HepG2 (cell line): ENCODE data around the gene DDR1. TPM values are rescaled to one million over a fixed set of nuclear protein-coding genes. Genes with fewer than 3 reads are reported as not detected.

Experiments
- ATAC-seq: fragments of 200-7000 bp; cut with Tn5 transposase; 3 replicates; pipeline ENCODE4 v1.9.1; 2020; ENCODE audit warnings: mild to moderate bottlenecking, moderate library complexity
- BruUV-seq: library from RNA; stranded (reverse); fragments of 400-500 nt; replicated peaks from 2 replicates; lab custom pipeline; 2021; lab: Mats Ljungman, UMichigan
- CTCF ChIA-PET: fragments of 300-600 bp; formaldehyde crosslinking; extraction: SDS; loops from one replicate; lab custom pipeline; 2021; ENCODE audit warnings: low total read pairs, inconsistent platforms, low intra/inter-chr PET ratio; lab: Yijun Ruan, JAX
- POLR2A ChIA-PET: fragments of 350-600 bp; sonication (Branson Sonifier 250); formaldehyde crosslinking; loops from one replicate; lab custom pipeline; 2020; ENCODE audit warnings: antibody characterized with exemption, inconsistent platforms; lab: Yijun Ruan, JAX
- DNase-seq: peaks from one replicate; pipeline ENCODE4 v3.0.0-alpha.2; 2015; ENCODE audit warnings: low spot score
- FAIRE-seq: peaks from 3 replicates; lab custom pipeline; 2011; peaks lifted over from hg19 to GRCh38; lab: Jason Lieb, UNC
- H2AFZ ChIP-seq: one replicate; pipeline ENCODE4 v1.6.1; 2011; ENCODE audit warnings: low read length, inconsistent platforms
- H3K27ac ChIP-seq: fragments of 300-600 bp; 3 replicates; pipeline ENCODE4 v1.8.0; 2011; ENCODE audit warnings: mixed run types, mild to moderate bottlenecking, mixed read lengths, low read length, inconsistent platforms; ENCODE audit not compliant: insufficient read depth; ENCODE audit errors: extremely low read length
- H3K27me3 ChIP-seq, 2 experiments: fragments of 200-600 bp in 1 of 2; 2 replicates in 1 of 2; 3 replicates in 1 of 2; pipeline versions ENCODE4 v1.6.0 to v1.8.0; 2011; ENCODE audit warnings: low read length in 2 of 2, mild to moderate bottlenecking in 2 of 2, moderate library complexity in 2 of 2, inconsistent platforms in 1 of 2; ENCODE audit not compliant: insufficient read depth in 2 of 2, control insufficient read depth in 1 of 2
- H3K36me3 ChIP-seq, 2 experiments: fragments of 200-600 bp in 1 of 2; replicated peaks in 1 of 2; 2 replicates in 1 of 2; 3 replicates in 1 of 2; pipeline versions ENCODE4 v1.5.1 to v1.8.0; 2011; ENCODE audit warnings: low read length in 2 of 2, inconsistent platforms in 1 of 2; ENCODE audit not compliant: insufficient read depth in 2 of 2, control insufficient read depth in 1 of 2
- H3K4me1 ChIP-seq: 2 replicates; pipeline ENCODE4 v1.5.1; 2012; ENCODE audit warnings: low read length, inconsistent platforms; ENCODE audit not compliant: insufficient read depth
- H3K4me2 ChIP-seq: 2 replicates; pipeline ENCODE4 v1.6.0; 2011; ENCODE audit warnings: low read depth, low read length, inconsistent platforms
- H3K4me3 ChIP-seq, 3 experiments: fragments of 200-600 bp in 1 of 3; sonication (generic), shearing (Covaris generic) in 1 of 3; replicated peaks in 1 of 3; 2 replicates each; pipeline ENCODE4 v1.5.1; 2011 to 2016; ENCODE audit warnings: low read length in 3 of 3, inconsistent platforms in 2 of 3, low read depth in 2 of 3, mild to moderate bottlenecking in 2 of 3, control low read depth in 1 of 3, mixed read lengths in 1 of 3; ENCODE audit not compliant: insufficient read depth in 1 of 3
- H3K79me2 ChIP-seq: one replicate; pipeline ENCODE4 v1.6.1; 2011; ENCODE audit warnings: low read length, inconsistent platforms; ENCODE audit not compliant: insufficient read depth
- H3K9ac ChIP-seq: 2 replicates; pipeline ENCODE4 v1.6.0; 2011; ENCODE audit warnings: mild to moderate bottlenecking, low read depth, low read length, inconsistent platforms; ENCODE audit not compliant: insufficient read depth
- H3K9me3 ChIP-seq: 2 replicates; pipeline ENCODE4 v1.5.1; 2012; ENCODE audit warnings: mild to moderate bottlenecking, low read length
- H4K20me1 ChIP-seq: 2 replicates; pipeline ENCODE4 v1.6.0; 2011; ENCODE audit warnings: inconsistent platforms, mild to moderate bottlenecking, low read length, moderate library complexity; ENCODE audit not compliant: insufficient read depth
- CEBPB ChIP-seq: IDR thresholded peaks from 2 replicates; pipeline ENCODE4 v1.6.1; 2011; ENCODE audit warnings: low read depth, low read length, improper control_type of control experiment, borderline replicate concordance
- FOXC1 ChIP-seq: sonication (generic); formaldehyde crosslinking; IDR thresholded peaks from 2 replicates; pipeline ENCODE4 v1.8.0; 2022; ENCODE audit warnings: mild to moderate bottlenecking, missing genetic modification reagents, borderline replicate concordance
- MYC ChIP-seq: sonication (generic); formaldehyde crosslinking; IDR thresholded peaks from 2 replicates; pipeline ENCODE4 v1.9.0; 2021; ENCODE audit warnings: missing genetic modification reagents, borderline replicate concordance
- RBM39 ChIP-seq: fragments of 200-400 bp; formaldehyde crosslinking; IDR thresholded peaks from one replicate; pipeline ENCODE4 v1.6.1; 2018; ENCODE audit warnings: antibody characterized with exemption, mild to moderate bottlenecking, low read depth, low read length; ENCODE audit not compliant: poor library complexity, severe bottlenecking
- STAG1 ChIP-seq: sonication (generic); formaldehyde crosslinking; IDR thresholded peaks from 2 replicates; pipeline ENCODE4 v1.4.0; 2020; ENCODE audit warnings: missing genetic modification reagents
- TBP ChIP-seq: sonication (generic); formaldehyde crosslinking; IDR thresholded peaks from 2 replicates; pipeline ENCODE4 v1.5.0; 2020; ENCODE audit warnings: missing genetic modification reagents
- THAP7 ChIP-seq: sonication (generic); formaldehyde crosslinking; IDR thresholded peaks from 2 replicates; pipeline ENCODE4 v1.8.1; 2023; ENCODE audit warnings: mild to moderate bottlenecking, missing genetic modification reagents
- ZC3H4 ChIP-seq: sonication (generic); formaldehyde crosslinking; IDR thresholded peaks from 2 replicates; pipeline ENCODE4 v1.4.0; 2020; ENCODE audit warnings: missing genetic modification reagents, borderline replicate concordance
- ZKSCAN5 ChIP-seq: sonication (generic); formaldehyde crosslinking; IDR thresholded peaks from 2 replicates; pipeline ENCODE4 v1.5.1; 2020; ENCODE audit warnings: mild to moderate bottlenecking, missing genetic modification reagents
- ZNF121 ChIP-seq: sonication (generic); formaldehyde crosslinking; IDR thresholded peaks from 2 replicates; pipeline ENCODE4 v1.5.0; 2020; ENCODE audit warnings: mild to moderate bottlenecking, missing genetic modification reagents
- ZNF703 ChIP-seq: sonication (generic); formaldehyde crosslinking; IDR thresholded peaks from 2 replicates; pipeline ENCODE4 v1.5.1; 2020; ENCODE audit warnings: missing genetic modification reagents, mild to moderate bottlenecking, moderate library complexity, borderline replicate concordance
- WGBS: methylation state at CpG from one replicate; pipeline ENCODE4 v1.1.6; 2017; ENCODE audit warnings: low lambda C conversion rate; 5-methylcytosine and 5-hydroxymethylcytosine counted together
- in situ Hi-C: cut with HindIII; loops from 2 replicates; pipeline ENCODE4 v1.10.0; 2017; ENCODE audit warnings: low pct_unique_long_range_greater_than_20kb; ENCODE audit not compliant: extremely low pct_ligation_motif_present
- intact Hi-C: fragments of 100-400 bp; cut with micrococcal nuclease; formaldehyde crosslinking; loops from one replicate; pipeline ENCODE4 v1.10.0; 2022; ENCODE audit not compliant: unreplicated experiment
- polyA plus RNA-seq, 8 experiments: library from polyadenylated mRNA; depleted of rRNA in 3 of 8; stranded (reverse) in 7 of 8; unstranded in 1 of 8; fragments of >200 nt; fragmentation: Illumina TruSeq in 4 of 8; extraction: Trizol in 4 of 8; gene quantifications; 2 replicates each; pipeline versions ENCODE4 v1.2.1 to v1.2.3, GENCODE V29; 2011 to 2016; ENCODE audit warnings: low read depth in 4 of 8, missing spikeins in 1 of 8, mixed read lengths in 1 of 8; ENCODE audit not compliant: insufficient read depth in 1 of 8
- total RNA-seq, 5 experiments: library from RNA; depleted of rRNA; stranded (reverse); fragments of >200 nt; fragmentation: Illumina TruSeq; extraction: Trizol; gene quantifications; 2 replicates each; pipeline ENCODE4 v1.2.3, GENCODE V29; 2016; ENCODE audit warnings: low read depth in 1 of 5

Gene DDR1
- total and polyA plus RNA-seq, 2 of the 13 experiments (the other 11 are each of a cell fraction or from before 2014, with no cell fraction given) = 16.7 to 20.2 TPM

GRCh38 chr6:30939473-30939872 lies 55.2 kb downstream of the DDR1 start:
- peaks cover 2 to 34% of the 10 kb centered on the region in 2 experiments; a peak in 4 of 5 replicates for H3K27me3 ChIP-seq
- H3K9me3 ChIP-seq = no peaks in the 10 kb centered on the region
- in situ Hi-C loops = no loop called here
- BruUV-seq = no TSS peak
- TF ChIP-seq ZKSCAN5 (CRISPR knock-in tag) (no peak), STAG1 (CRISPR knock-in tag) (no peak), RBM39 (no peak), ZNF703 (CRISPR knock-in tag) (no peak), CEBPB (no peak), TBP (CRISPR knock-in tag) (no peak), FOXC1 (CRISPR knock-in tag) (no peak), MYC (CRISPR knock-in tag) (no peak), THAP7 (no peak), ZNF121 (CRISPR knock-in tag) (no peak), ZC3H4 (no peak)
- H3K4me3 ChIP-seq = no peak overlapping the region
- ChIA-PET POLR2A (no interaction called here), CTCF (no interaction called here)
- no peaks in the 10 kb centered on the region for H4K20me1 ChIP-seq
- H3K4me2 ChIP-seq = no peak overlapping the region
- no peaks in the 10 kb centered on the region for H3K36me3 ChIP-seq
- no peak overlapping the region for H3K27ac ChIP-seq
- whole genome bisulfite sequencing = 40% methylated on average over 3 of the region's 3 CpGs
- H2AFZ ChIP-seq = no peak overlapping the region
- FAIRE-seq (no peak), ATAC-seq (no peak), DNase-seq (no peak)
- H3K4me1 ChIP-seq = peaks cover 18% of the 10 kb centered on the region
- H3K9ac ChIP-seq = no peak overlapping the region
- H3K79me2 ChIP-seq = no peaks in the 10 kb centered on the region
- intact Hi-C loops = no loop called here
